ENCODE measurements around the gene NALCN. TPM values are rescaled to one million over a fixed set of nuclear protein-coding genes. Genes with fewer than 3 reads are reported as not detected.

NALCN gene
- total RNA-seq, 1 donor from 2014 or later: 38.6 TPM

DNA sequence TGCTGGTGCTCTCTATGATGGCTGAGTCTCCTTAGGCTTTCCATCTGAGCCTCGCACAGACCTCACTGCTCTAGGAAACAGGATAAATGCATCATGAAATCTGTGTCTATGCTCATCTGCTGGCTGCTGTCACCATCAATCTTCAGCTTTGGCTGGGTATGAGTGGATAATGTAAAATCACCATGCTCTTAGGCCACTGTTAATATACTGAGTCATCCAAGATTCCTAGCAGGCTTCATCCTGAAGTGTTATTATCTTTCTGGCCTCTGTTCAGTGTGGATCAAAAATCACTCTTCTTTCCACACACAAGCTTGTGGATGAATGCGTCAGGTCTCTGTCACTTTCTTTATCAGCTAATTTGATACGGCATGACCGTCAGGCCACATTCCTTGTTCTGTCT lies 317.4 kb downstream of the NALCN start:
- no peaks in the 10 kb centered on the region for H3K27me3 Mint-ChIP-seq (ENCODE audit: low read depth)
- DNase-seq (ENCODE audit: low spot score): no peak
- peaks cover 35% of the 10 kb centered on the region for H3K36me3 Mint-ChIP-seq (ENCODE audit: low read depth)
- H3K9me3 Mint-ChIP-seq (ENCODE audit: low read depth): no peaks in the 10 kb centered on the region
- H3K27ac Mint-ChIP-seq (ENCODE audit: unreplicated experiment): no peak overlapping the region
- no peak overlapping the region for H3K4me3 Mint-ChIP-seq (ENCODE audit: unreplicated experiment)
- TF ChIP-seq, protein P1, sequence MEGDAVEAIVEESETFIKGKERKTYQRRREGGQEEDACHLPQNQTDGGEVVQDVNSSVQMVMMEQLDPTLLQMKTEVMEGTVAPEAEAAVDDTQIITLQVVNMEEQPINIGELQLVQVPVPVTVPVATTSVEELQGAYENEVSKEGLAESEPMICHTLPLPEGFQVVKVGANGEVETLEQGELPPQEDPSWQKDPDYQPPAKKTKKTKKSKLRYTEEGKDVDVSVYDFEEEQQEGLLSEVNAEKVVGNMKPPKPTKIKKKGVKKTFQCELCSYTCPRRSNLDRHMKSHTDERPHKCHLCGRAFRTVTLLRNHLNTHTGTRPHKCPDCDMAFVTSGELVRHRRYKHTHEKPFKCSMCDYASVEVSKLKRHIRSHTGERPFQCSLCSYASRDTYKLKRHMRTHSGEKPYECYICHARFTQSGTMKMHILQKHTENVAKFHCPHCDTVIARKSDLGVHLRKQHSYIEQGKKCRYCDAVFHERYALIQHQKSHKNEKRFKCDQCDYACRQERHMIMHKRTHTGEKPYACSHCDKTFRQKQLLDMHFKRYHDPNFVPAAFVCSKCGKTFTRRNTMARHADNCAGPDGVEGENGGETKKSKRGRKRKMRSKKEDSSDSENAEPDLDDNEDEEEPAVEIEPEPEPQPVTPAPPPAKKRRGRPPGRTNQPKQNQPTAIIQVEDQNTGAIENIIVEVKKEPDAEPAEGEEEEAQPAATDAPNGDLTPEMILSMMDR (IDR thresholded peaks at IDR 0.05): no peak
- no peaks in the 10 kb centered on the region for H3K4me1 Mint-ChIP-seq (ENCODE audit: low read depth)

DNA sequence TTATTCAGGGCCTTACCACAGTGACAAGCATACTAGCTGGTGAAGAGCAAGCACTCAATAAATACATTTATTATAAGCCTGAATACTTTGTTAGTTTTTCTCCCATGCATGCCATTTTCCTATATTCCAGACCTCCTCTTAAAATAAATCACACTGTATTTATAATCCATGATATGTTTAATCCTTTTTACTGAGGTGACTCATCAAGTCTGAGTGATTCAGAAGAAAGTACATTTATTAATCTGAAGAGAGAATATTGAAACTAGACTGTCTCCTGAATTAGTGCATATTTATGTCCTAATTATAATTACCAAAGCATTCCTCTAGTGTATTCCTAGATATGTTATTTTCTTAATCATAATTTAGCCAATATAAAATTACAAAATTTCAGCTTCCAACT lies 323.3 kb downstream of the NALCN start:
- H3K36me3 Mint-ChIP-seq (ENCODE audit: low read depth): peaks cover 19% of the 10 kb centered on the region
- no peak overlapping the region for H3K27ac Mint-ChIP-seq (ENCODE audit: unreplicated experiment)
- no peaks in the 10 kb centered on the region for H3K9me3 Mint-ChIP-seq (ENCODE audit: low read depth)
- H3K27me3 Mint-ChIP-seq (ENCODE audit: low read depth): no peaks in the 10 kb centered on the region
- H3K4me3 Mint-ChIP-seq (ENCODE audit: unreplicated experiment): no peak overlapping the region
- TF ChIP-seq, protein P1 (IDR thresholded peaks at IDR 0.05): no peak
- peaks cover 4% of the 10 kb centered on the region for H3K4me1 Mint-ChIP-seq (ENCODE audit: low read depth)
- DNase-seq (ENCODE audit: low spot score): no peak

DNA sequence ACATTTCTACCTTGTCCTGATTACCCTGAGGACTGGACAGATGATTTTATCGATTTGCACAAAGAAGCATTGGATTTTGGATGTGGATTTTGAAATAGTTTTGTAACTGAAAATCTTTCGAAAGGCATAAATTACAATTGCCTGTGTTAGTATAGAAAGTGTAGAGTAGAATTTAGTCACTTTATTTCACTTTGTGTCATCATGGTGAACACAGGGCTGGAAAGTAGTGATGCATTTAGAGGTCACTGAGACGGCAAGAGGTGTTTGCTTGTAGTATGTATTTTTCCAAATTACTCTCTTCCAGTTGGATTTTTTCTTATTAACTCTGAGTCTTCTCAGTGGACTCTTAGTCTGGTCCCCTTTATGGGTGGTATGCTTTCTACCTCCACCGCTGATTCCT lies 326.0 kb downstream of the NALCN start:
- TF ChIP-seq, protein P1 (IDR thresholded peaks at IDR 0.05): no peak
- no peak for DNase-seq (ENCODE audit: low spot score)
- no peaks in the 10 kb centered on the region for H3K27me3 Mint-ChIP-seq (ENCODE audit: low read depth)
- H3K4me3 Mint-ChIP-seq (ENCODE audit: unreplicated experiment): no peak overlapping the region
- peaks cover 4% of the 10 kb centered on the region for H3K4me1 Mint-ChIP-seq (ENCODE audit: low read depth)
- H3K27ac Mint-ChIP-seq (ENCODE audit: unreplicated experiment): no peak overlapping the region
- H3K36me3 Mint-ChIP-seq (ENCODE audit: low read depth): peaks cover 9% of the 10 kb centered on the region
- no peaks in the 10 kb centered on the region for H3K9me3 Mint-ChIP-seq (ENCODE audit: low read depth)

DNA sequence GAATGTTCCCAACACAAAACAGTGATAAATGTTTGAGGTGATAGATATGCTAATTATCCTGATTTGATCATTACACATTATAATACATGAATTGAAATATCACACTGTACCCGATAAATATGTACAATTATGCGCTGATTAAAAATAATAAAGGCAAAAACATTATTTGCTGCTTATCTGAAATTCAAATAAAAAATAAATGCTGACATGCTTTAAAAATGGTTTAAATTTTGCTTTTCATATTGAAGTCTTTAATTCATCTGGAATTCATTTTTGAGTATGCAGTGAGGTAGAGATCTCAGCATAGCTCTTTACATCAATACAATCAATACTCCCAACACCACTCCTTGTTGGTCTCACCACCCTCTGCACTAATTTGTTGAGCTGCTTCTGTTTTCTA lies 330.8 kb downstream of the NALCN start:
- Mint-ChIP-seq H3K27ac (ENCODE audit: unreplicated experiment) (no peak overlapping the region), H3K36me3 (ENCODE audit: low read depth) (peaks cover 23% of the 10 kb centered on the region), H3K9me3 (ENCODE audit: low read depth) (no peaks in the 10 kb centered on the region), H3K4me3 (ENCODE audit: unreplicated experiment) (no peak overlapping the region), H3K4me1 (ENCODE audit: low read depth) (no peaks in the 10 kb centered on the region), H3K27me3 (ENCODE audit: low read depth) (no peaks in the 10 kb centered on the region)
- TF ChIP-seq, protein P1 (IDR thresholded peaks at IDR 0.05): no peak
- DNase-seq (ENCODE audit: low spot score): no peak

DNA sequence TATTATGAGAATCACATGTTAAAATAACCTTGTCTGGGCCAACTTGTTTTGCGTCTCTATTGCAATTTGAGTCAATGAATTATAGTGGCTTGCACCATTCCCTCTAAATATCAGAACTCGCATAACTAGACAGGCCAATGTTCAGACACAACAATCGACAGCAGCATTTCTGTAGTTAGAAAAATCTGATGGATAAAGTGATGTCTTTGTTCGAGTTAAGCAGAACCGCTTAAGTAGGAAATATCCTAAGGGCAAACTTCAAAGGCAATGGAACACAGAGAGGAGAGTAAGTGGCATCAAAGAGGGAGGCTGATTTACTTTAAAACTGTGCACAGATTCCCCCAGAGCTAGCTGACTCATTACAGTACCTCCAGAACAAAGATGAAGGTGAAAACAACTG lies 333.9 kb downstream of the NALCN start:
- H3K36me3 Mint-ChIP-seq (ENCODE audit: low read depth): peaks cover 25% of the 10 kb centered on the region
- TF ChIP-seq, protein P1 (IDR thresholded peaks at IDR 0.05): no peak
- H3K4me3 Mint-ChIP-seq (ENCODE audit: unreplicated experiment): no peak overlapping the region
- no peak overlapping the region for H3K27ac Mint-ChIP-seq (ENCODE audit: unreplicated experiment)
- H3K27me3 Mint-ChIP-seq (ENCODE audit: low read depth): no peaks in the 10 kb centered on the region
- DNase-seq (ENCODE audit: low spot score): no peak
- H3K4me1 Mint-ChIP-seq (ENCODE audit: low read depth): no peaks in the 10 kb centered on the region
- H3K9me3 Mint-ChIP-seq (ENCODE audit: low read depth): peaks cover 3% of the 10 kb centered on the region

Measured in chondrocyte (in vitro differentiated cells).